ENCODE data around the gene TMEM59L. TPM values are rescaled to one million over a fixed set of nuclear protein-coding genes. Genes with fewer than 3 reads are reported as not detected.

TMEM59L gene
- total and polyA plus RNA-seq, 10 of the 15 experiments (the other 5 are each of a cell fraction or from before 2014, with no cell fraction given), result 0.06 TPM; not detected in 9

DNA sequence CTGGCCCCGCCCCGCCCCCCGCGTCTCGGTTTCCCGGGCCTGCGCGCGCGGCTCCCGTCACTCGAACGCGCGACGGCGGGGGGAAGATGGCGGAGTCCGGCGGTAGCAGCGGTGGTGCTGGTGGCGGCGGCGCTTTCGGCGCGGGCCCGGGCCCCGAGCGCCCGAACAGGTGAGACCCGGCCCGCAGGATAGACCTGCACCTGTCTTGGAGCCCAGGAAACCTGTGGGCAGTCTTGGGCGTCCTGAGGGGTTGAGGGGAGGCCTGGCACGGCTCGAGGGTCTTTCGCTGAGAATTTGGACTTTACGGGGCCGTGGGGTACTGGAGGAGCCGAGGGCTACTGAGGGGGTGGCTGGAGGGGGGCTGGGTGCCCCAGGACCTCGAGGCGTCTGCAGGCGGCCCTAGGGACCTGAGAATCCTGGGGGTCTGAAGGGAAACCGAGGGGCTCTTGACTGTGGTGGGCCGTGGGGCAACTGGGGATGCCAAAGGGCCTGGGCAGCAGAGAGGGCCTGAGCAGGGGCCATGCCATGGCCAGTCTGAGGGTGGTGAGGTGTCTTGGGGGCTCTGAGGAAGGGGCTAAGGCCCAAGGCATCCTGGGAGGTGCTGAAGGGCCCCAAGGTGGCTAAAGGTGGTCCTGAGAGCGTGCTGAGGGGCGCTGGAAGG, 24.4 kb downstream of the TMEM59L start, which contains the start of gene KLHL26 (continued):
- TF ChIP-seq, protein P1, sequence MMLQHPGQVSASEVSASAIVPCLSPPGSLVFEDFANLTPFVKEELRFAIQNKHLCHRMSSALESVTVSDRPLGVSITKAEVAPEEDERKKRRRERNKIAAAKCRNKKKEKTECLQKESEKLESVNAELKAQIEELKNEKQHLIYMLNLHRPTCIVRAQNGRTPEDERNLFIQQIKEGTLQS (IDR thresholded peaks at IDR 0.05; ENCODE audit: borderline replicate concordance, extremely low read depth, low read depth, low read length), result no peak
- TF ChIP-seq JUNB (IDR thresholded peaks at IDR 0.05), result no peak
- no peak for TF ChIP-seq ZNF217 (IDR thresholded peaks at IDR 0.05)
- no peak for TF ChIP-seq SMARCA5 (IDR thresholded peaks at IDR 0.05)
- peak in 1 of 2 experiments; percentile 64; a peak in 1 of 4 replicates for TF ChIP-seq SRF (IDR thresholded peaks at IDR 0.05; ENCODE audit: low read depth in 2 of 2, low read length in 2 of 2)
- TF ChIP-seq TAF1 (IDR thresholded peaks at IDR 0.05; ENCODE audit: borderline replicate concordance, low read depth, low read length), result peak; percentile 88; the same call in 1 of the 2 replicates
- TF ChIP-seq ESRRA (IDR thresholded peaks at IDR 0.05; ENCODE audit: low read length), result no peak
- no peak for TF ChIP-seq SMC3 (IDR thresholded peaks at IDR 0.05; ENCODE audit: borderline replicate concordance, low read length)
- TF ChIP-seq BACH1 (IDR thresholded peaks at IDR 0.05; ENCODE audit: borderline replicate concordance), result peak; percentile 64; the same call in 1 of the 2 replicates
- no peak for TF ChIP-seq ZZZ3 (IDR thresholded peaks at IDR 0.05; ENCODE audit: control insufficient read depth, insufficient read length, low read depth)
- TF ChIP-seq, protein P2, sequence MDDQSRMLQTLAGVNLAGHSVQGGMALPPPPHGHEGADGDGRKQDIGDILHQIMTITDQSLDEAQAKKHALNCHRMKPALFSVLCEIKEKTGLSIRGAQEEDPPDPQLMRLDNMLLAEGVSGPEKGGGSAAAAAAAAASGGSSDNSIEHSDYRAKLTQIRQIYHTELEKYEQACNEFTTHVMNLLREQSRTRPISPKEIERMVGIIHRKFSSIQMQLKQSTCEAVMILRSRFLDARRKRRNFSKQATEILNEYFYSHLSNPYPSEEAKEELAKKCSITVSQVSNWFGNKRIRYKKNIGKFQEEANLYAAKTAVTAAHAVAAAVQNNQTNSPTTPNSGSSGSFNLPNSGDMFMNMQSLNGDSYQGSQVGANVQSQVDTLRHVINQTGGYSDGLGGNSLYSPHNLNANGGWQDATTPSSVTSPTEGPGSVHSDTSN (IDR thresholded peaks at IDR 0.05; ENCODE audit: insufficient replicate concordance, low read depth, low read length), result peak; percentile 38
- TF ChIP-seq, protein P3, sequence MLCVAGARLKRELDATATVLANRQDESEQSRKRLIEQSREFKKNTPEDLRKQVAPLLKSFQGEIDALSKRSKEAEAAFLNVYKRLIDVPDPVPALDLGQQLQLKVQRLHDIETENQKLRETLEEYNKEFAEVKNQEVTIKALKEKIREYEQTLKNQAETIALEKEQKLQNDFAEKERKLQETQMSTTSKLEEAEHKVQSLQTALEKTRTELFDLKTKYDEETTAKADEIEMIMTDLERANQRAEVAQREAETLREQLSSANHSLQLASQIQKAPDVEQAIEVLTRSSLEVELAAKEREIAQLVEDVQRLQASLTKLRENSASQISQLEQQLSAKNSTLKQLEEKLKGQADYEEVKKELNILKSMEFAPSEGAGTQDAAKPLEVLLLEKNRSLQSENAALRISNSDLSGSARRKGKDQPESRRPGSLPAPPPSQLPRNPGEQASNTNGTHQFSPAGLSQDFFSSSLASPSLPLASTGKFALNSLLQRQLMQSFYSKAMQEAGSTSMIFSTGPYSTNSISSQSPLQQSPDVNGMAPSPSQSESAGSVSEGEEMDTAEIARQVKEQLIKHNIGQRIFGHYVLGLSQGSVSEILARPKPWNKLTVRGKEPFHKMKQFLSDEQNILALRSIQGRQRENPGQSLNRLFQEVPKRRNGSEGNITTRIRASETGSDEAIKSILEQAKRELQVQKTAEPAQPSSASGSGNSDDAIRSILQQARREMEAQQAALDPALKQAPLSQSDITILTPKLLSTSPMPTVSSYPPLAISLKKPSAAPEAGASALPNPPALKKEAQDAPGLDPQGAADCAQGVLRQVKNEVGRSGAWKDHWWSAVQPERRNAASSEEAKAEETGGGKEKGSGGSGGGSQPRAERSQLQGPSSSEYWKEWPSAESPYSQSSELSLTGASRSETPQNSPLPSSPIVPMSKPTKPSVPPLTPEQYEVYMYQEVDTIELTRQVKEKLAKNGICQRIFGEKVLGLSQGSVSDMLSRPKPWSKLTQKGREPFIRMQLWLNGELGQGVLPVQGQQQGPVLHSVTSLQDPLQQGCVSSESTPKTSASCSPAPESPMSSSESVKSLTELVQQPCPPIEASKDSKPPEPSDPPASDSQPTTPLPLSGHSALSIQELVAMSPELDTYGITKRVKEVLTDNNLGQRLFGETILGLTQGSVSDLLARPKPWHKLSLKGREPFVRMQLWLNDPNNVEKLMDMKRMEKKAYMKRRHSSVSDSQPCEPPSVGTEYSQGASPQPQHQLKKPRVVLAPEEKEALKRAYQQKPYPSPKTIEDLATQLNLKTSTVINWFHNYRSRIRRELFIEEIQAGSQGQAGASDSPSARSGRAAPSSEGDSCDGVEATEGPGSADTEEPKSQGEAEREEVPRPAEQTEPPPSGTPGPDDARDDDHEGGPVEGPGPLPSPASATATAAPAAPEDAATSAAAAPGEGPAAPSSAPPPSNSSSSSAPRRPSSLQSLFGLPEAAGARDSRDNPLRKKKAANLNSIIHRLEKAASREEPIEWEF (IDR thresholded peaks at IDR 0.05; ENCODE audit: insufficient replicate concordance, low read depth, low read length), result no peak
- TF ChIP-seq KAT2A (conservative IDR thresholded peaks at IDR 0.05; ENCODE audit: control insufficient read depth, low read depth, low read length), result no peak
- peak; percentile 8; the same call in 1 of the 2 replicates for TF ChIP-seq TCF12 (IDR thresholded peaks at IDR 0.05; ENCODE audit: low read depth, low read length)
- TF ChIP-seq BHLHE40 (IDR thresholded peaks at IDR 0.05; ENCODE audit: borderline replicate concordance in 1 of 2, low read depth in 2 of 2, low read length in 1 of 2), result 0 out of 4 replicates have a peak, but pooled peaks of 1 of the 2 experiments have one; percentile 14
- TF ChIP-seq, protein P4, sequence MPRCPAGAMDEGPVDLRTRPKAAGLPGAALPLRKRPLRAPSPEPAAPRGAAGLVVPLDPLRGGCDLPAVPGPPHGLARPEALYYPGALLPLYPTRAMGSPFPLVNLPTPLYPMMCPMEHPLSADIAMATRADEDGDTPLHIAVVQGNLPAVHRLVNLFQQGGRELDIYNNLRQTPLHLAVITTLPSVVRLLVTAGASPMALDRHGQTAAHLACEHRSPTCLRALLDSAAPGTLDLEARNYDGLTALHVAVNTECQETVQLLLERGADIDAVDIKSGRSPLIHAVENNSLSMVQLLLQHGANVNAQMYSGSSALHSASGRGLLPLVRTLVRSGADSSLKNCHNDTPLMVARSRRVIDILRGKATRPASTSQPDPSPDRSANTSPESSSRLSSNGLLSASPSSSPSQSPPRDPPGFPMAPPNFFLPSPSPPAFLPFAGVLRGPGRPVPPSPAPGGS (IDR thresholded peaks at IDR 0.05; ENCODE audit: borderline replicate concordance, insufficient read depth, low read depth, low read length, poor library complexity, severe bottlenecking), result no peak
- TF ChIP-seq IRF4 (IDR thresholded peaks at IDR 0.05; ENCODE audit: low read depth, low read length), result no peak
- no peak for TF ChIP-seq EGR1 (IDR thresholded peaks at IDR 0.05; ENCODE audit: borderline replicate concordance in 1 of 2, low read depth in 2 of 2, low read length in 2 of 2)
- TF ChIP-seq POLR2AphosphoS2 (IDR thresholded peaks at IDR 0.05; ENCODE audit: low read depth, low read length), result no peak
- TF ChIP-seq RB1 (IDR thresholded peaks at IDR 0.05; ENCODE audit: borderline replicate concordance), result no peak
- TF ChIP-seq CBX3 (IDR thresholded peaks at IDR 0.05; ENCODE audit: borderline replicate concordance, low read depth), result no peak
- peak; percentile 90 for TF ChIP-seq CREM (IDR thresholded peaks at IDR 0.05; ENCODE audit: low read depth)
